NCI-H82 (cell line): ENCODE results near the gene ITPRID2.

Experiments
- DNase-seq: peaks from one replicate; lab custom pipeline; 2025; lab: John Stamatoyannopoulos, UW

ITPRID2 gene

GRCh38 chr2:181891258-181891965 is at the start of gene ITPRID2:
Gene ITPRID2 (plus strand): TSS chr2:181891730. CDS start chr2:181892067, 337 bp downstream.
- peak; percentile 94 for DNase-seq

- no peak for DNase-seq
Measured at GRCh38 chr2:181844551-181845290, 46.8 kb upstream of the ITPRID2 start.

GRCh38 chr2:181846399-181847197 is 44.9 kb upstream of the ITPRID2 start:
- DNase-seq = no peak

GRCh38 chr2:181847198-181847556 is 44.4 kb upstream of the ITPRID2 start:
- DNase-seq = no peak

- DNase-seq = no peak
Measured at GRCh38 chr2:181847702-181848101, 43.8 kb upstream of the ITPRID2 start.

- DNase-seq = no peak
Measured at GRCh38 chr2:181848261-181848886, 43.2 kb upstream of the ITPRID2 start.

- DNase-seq = no peak
Measured at GRCh38 chr2:181849601-181850000, 41.9 kb upstream of the ITPRID2 start.

- DNase-seq = no peak
Measured at GRCh38 chr2:181850936-181851560, 40.5 kb upstream of the ITPRID2 start.

GRCh38 chr2:181851726-181852125 is 39.8 kb upstream of the ITPRID2 start:
- no peak for DNase-seq

GRCh38 chr2:181853696-181854095 is 37.8 kb upstream of the ITPRID2 start:
- no peak for DNase-seq

GRCh38 chr2:181857483-181857882 is 34.0 kb upstream of the ITPRID2 start:
- no peak for DNase-seq

GRCh38 chr2:181858600-181858999 is 32.9 kb upstream of the ITPRID2 start:
- no peak for DNase-seq

GRCh38 chr2:181859123-181859522 is 32.4 kb upstream of the ITPRID2 start:
- no peak for DNase-seq

GRCh38 chr2:181859803-181860202 is 31.7 kb upstream of the ITPRID2 start:
- DNase-seq = no peak

GRCh38 chr2:181861379-181861778 is 30.2 kb upstream of the ITPRID2 start:
- DNase-seq = no peak

- no peak for DNase-seq
Measured at GRCh38 chr2:181862583-181863281, 28.8 kb upstream of the ITPRID2 start.

- no peak for DNase-seq
Measured at GRCh38 chr2:181872178-181872577, 19.4 kb upstream of the ITPRID2 start.

- DNase-seq = no peak
Measured at GRCh38 chr2:181876614-181877063, 14.9 kb upstream of the ITPRID2 start.

- DNase-seq = no peak
Measured at GRCh38 chr2:181877181-181877664, 14.3 kb upstream of the ITPRID2 start.

GRCh38 chr2:181878448-181878847 is 13.1 kb upstream of the ITPRID2 start:
- DNase-seq = no peak

- DNase-seq = no peak
Measured at GRCh38 chr2:181879295-181879694, 12.2 kb upstream of the ITPRID2 start.
